Loucy (cell line): Measurements from ENCODE around the gene SPTBN2.

Source experiments
- H2AFZ ChIP-seq: fragments of 200-600 bp; sonication (generic); 2 replicates; pipeline ENCODE4 v1.6.0; 2016; ENCODE audit warnings: antibody characterized with exemption, mild to moderate bottlenecking, low read length, moderate library complexity
- H3F3A ChIP-seq: fragments of 200-600 bp; 2 replicates; pipeline ENCODE4 v1.6.0; 2016; ENCODE audit warnings: antibody characterized with exemption, low read depth, mild to moderate bottlenecking
- H3K27me3 ChIP-seq: fragments of 200-600 bp; sonication (generic); 2 replicates; pipeline ENCODE4 v1.6.1; 2014; ENCODE audit warnings: low read length, mild to moderate bottlenecking; ENCODE audit not compliant: insufficient read depth, poor library complexity, severe bottlenecking
- H3K36me3 ChIP-seq: fragments of 200-600 bp; sonication (generic); 2 replicates; pipeline ENCODE4 v1.6.1; 2016; ENCODE audit warnings: low read length; ENCODE audit not compliant: insufficient read depth
- H3K4me1 ChIP-seq: fragments of 200-600 bp; sonication (generic); 2 replicates; pipeline ENCODE4 v1.5.1; 2014; ENCODE audit warnings: low read length, mild to moderate bottlenecking; ENCODE audit not compliant: insufficient read depth, poor library complexity, severe bottlenecking
- H3K4me2 ChIP-seq: fragments of 200-600 bp; sonication (generic); 2 replicates; pipeline ENCODE4 v1.6.0; 2014; ENCODE audit warnings: antibody characterized with exemption, low read length, low read depth, mild to moderate bottlenecking; ENCODE audit not compliant: poor library complexity, severe bottlenecking
- H3K4me3 ChIP-seq: fragments of 200-600 bp; sonication (generic); 2 replicates; pipeline ENCODE4 v1.5.1; 2014; ENCODE audit warnings: low read length, mild to moderate bottlenecking, mixed read lengths; ENCODE audit not compliant: poor library complexity, severe bottlenecking
- H3K79me2 ChIP-seq: fragments of 200-600 bp; sonication (generic); 2 replicates; pipeline ENCODE4 v1.6.1; 2014; ENCODE audit warnings: low read length; ENCODE audit not compliant: insufficient read depth
- H3K9ac ChIP-seq: fragments of 200-600 bp; sonication (generic); 2 replicates; pipeline ENCODE4 v1.6.0; 2014; ENCODE audit warnings: mild to moderate bottlenecking, low read depth, low read length, moderate library complexity; ENCODE audit not compliant: poor library complexity, severe bottlenecking
- H3K9me2 ChIP-seq: fragments of 200-600 bp; sonication (generic); replicated peaks from 2 replicates; pipeline ENCODE4 v1.6.1; 2016; ENCODE audit warnings: low read depth, low read length, mixed read lengths
- H3K9me3 ChIP-seq: fragments of 200-600 bp; sonication (generic); 2 replicates; pipeline ENCODE4 v1.6.1; 2014; ENCODE audit warnings: mild to moderate bottlenecking, antibody characterized with exemption, low read length, low read depth; ENCODE audit not compliant: insufficient read depth
- H4K20me1 ChIP-seq: fragments of 200-600 bp; sonication (generic); 2 replicates; pipeline ENCODE4 v1.6.0; 2014; ENCODE audit warnings: antibody characterized with exemption, low read length, mild to moderate bottlenecking; ENCODE audit not compliant: insufficient read depth, poor library complexity, severe bottlenecking
- CTCF ChIP-seq: fragments of 200-600 bp; sonication (generic); conservative IDR thresholded peaks from 2 replicates; pipeline ENCODE4 v1.5.1; 2014; ENCODE audit warnings: mild to moderate bottlenecking, antibody characterized with exemption, low read length
- EZH2phosphoT487 ChIP-seq: fragments of 200-600 bp; IDR thresholded peaks from 2 replicates; pipeline ENCODE4 v1.6.1; 2018; ENCODE audit warnings: antibody characterized with exemption, mild to moderate bottlenecking, moderate library complexity, borderline replicate concordance

SPTBN2 gene

GRCh38 chr11:66745356-66746235, 16.6 kb upstream of the SPTBN2 start:
- Histone ChIP-seq H3K9me2 (no peaks in the 10 kb centered on the region), H3K4me2 (peak overlapping the region; percentile 79), H3K4me3 (peak overlapping the region; percentile 90), H3K27me3 (no peaks in the 10 kb centered on the region), H3K36me3 (no peaks in the 10 kb centered on the region), H3K4me1 (peaks cover 9% of the 10 kb centered on the region), H3K9ac (peak overlapping the region; percentile 89), H2AFZ (peak overlapping the region; percentile 95), H4K20me1 (no peaks in the 10 kb centered on the region), H3K79me2 (peaks cover 21% of the 10 kb centered on the region), H3K9me3 (peaks cover 5% of the 10 kb centered on the region; the same call in 1 of the 2 replicates), H3F3A (0 out of 2 replicates have a peak, but pooled peaks cover 3% of the 10 kb centered on the region)
- TF ChIP-seq CTCF (no peak), EZH2phosphoT487 (no peak)

- Histone ChIP-seq H3K27me3 (no peaks in the 10 kb centered on the region), H3K79me2 (peaks cover 21% of the 10 kb centered on the region)
- TF ChIP-seq EZH2phosphoT487: no peak
Observed at GRCh38 chr11:66744485-66745355, 15.7 kb upstream of the SPTBN2 start.

GRCh38 chr11:66743271-66743968, 14.4 kb upstream of the SPTBN2 start:
- Histone ChIP-seq H3K9me3 (peaks cover 5% of the 10 kb centered on the region; the same call in 1 of the 2 replicates), H3K4me3 (peak overlapping the region; percentile 90), H3K4me2 (peak overlapping the region; percentile 68), H3K27me3 (no peaks in the 10 kb centered on the region), H3F3A (no peaks in the 10 kb centered on the region), H3K9ac (peak overlapping the region; percentile 89), H3K4me1 (peaks cover 9% of the 10 kb centered on the region), H3K79me2 (peaks cover 21% of the 10 kb centered on the region), H3K9me2 (no peaks in the 10 kb centered on the region), H2AFZ (no peak overlapping the region), H4K20me1 (no peaks in the 10 kb centered on the region), H3K36me3 (no peaks in the 10 kb centered on the region)
- TF ChIP-seq EZH2phosphoT487 (no peak), CTCF (no peak)

More at GRCh38 chr11:66744485-66745355, 15.7 kb upstream of the SPTBN2 start:
- no peaks in the 10 kb centered on the region for H3K36me3 ChIP-seq
- H3K9ac ChIP-seq: peak overlapping the region; percentile 89
- H2AFZ ChIP-seq: peak overlapping the region; percentile 95
- H3F3A ChIP-seq: 0 out of 2 replicates have a peak, but pooled peaks cover 3% of the 10 kb centered on the region
- no peaks in the 10 kb centered on the region for H4K20me1 ChIP-seq
- H3K4me1 ChIP-seq: peaks cover 9% of the 10 kb centered on the region
- H3K9me2 ChIP-seq: no peaks in the 10 kb centered on the region
- H3K4me3 ChIP-seq: peak overlapping the region; percentile 90
- peak overlapping the region; percentile 79 for H3K4me2 ChIP-seq
- H3K9me3 ChIP-seq: peaks cover 5% of the 10 kb centered on the region; the same call in 1 of the 2 replicates
